Kidney glomerular epithelial cell (primary cell): ENCODE measurements around the gene LDLRAD4.

Experiments
- DNase-seq: peaks from one replicate; lab custom pipeline; 2025; lab: John Stamatoyannopoulos, UW

LDLRAD4 gene

GRCh38 chr18:13387855-13388548 lies 169.4 kb downstream of the LDLRAD4 start:
- DNase-seq, result no peak

- DNase-seq, result no peak
These were observed 170.3 kb downstream of the LDLRAD4 start for GRCh38 chr18:13388586-13389490.

- no peak for DNase-seq
These were observed 171.1 kb downstream of the LDLRAD4 start for GRCh38 chr18:13389491-13390131.

GRCh38 chr18:13390196-13390595 lies 171.6 kb downstream of the LDLRAD4 start:
- DNase-seq, result no peak

DNA sequence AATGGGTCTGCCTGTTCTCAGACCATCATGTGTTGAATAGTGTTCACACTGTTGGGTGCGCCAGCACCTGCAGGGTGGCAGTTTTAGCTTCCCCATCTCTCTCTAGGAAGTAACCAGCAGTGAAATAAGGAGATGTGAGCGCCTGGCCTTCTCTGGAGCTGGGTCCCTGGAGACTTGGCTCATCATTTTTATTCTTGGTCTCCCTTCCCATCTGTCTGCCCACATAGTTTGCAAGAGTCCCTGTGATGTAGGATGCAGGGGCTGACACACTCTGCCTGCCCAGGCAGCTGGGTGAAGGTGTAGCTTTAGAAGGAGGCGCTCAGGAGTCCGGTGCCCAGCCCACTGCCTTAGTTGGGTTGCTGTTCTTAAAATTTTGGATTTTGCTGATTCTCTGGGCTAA lies 172.2 kb downstream of the LDLRAD4 start:
- no peak for DNase-seq

GRCh38 chr18:13392029-13392750 lies 173.6 kb downstream of the LDLRAD4 start:
- DNase-seq, result no peak

DNA sequence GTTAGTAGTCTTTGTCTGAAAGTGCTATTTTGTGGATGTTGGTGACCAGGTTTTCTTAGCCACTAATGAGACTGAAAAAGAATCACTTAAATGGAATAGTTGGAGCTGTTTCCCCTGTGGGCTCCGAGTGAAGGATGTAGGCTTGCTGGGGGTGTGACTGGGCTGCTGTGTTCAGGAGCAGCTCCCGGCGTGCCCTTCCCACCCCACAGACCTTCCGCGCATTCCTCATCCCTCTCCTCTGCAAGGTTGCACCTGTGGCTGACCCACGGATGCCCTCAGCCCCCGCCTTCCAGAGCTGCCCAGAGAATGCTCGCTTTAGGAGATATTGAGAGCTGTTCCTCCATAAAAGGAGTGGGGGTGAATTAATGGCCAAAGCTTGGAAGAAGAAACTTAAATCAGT lies 174.3 kb downstream of the LDLRAD4 start:
- DNase-seq, result no peak

- no peak for DNase-seq
These were observed 174.8 kb downstream of the LDLRAD4 start for GRCh38 chr18:13393338-13393737.

DNA sequence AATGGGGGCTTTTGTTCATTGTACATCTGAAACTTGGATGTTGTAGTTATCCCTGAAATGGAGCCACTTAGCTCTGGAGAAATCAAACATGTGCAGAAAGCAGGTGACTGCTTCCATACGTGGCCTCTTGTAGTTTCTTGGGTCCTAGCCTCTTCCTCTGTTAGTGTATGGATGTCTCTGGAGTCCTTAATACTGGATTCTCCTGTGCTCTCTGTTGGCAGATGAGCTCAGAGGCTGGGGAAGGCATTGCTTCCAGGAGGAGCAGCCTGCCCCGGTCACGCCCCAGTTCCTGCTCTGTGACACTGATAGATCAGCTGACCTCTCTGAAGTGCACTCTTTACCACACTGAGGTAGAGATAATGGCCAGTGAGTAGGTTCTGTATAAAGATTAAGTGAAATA lies 176.2 kb downstream of the LDLRAD4 start:
- DNase-seq, result peak; percentile 11

DNA sequence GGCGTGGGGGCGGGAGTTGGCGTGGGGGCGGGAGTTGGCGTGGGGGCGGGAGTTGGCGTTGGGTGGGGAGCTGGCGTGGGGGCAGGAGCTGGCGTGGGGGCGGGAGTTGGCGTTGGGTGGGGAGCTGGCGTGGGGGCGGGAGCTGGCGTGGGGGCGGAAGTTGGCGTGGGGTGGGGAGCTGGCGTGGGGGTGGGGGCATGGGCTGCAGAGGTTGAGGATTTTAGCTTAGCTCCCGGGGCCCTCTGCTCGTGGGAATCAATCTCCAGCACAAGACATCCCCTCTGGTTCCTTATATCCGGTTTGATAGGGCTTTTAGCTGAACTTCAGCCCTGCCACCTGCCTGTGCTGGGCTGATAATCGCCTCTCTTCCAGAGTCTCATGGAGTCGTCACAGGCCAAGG lies 177.0 kb downstream of the LDLRAD4 start:
- no peak for DNase-seq

DNA sequence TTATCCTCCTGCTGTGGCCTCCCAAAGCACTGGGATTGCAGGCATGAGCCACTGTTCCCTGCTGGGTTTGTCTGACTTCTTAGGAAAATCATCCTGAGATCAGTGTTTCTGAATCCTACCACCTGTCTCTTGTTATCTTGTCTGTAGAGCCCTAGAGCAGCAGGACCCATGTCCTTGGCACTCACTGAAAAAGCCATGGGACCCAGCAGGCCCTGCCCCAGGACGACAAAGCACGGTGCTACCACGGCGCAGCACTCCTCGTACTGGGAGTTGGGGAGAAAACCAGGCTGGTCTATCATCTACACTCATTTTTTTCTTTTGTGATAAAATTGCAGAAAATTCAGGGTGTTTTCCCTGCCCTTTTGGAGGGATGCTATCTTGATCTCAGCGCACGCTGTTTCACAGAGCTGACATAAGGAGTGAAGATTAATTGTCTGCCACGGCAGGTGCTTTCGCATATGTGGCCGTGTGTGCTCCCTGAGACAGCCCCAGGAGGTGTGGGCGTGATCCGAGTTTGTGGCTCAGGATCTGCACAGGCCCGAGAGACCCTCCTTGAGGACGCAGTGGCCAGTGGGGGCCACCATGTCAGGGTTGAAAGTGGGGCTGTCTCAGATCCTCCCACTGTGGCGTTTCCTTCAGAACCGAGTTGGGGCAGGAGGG lies 179.1 kb downstream of the LDLRAD4 start:
- DNase-seq, result no peak

DNA sequence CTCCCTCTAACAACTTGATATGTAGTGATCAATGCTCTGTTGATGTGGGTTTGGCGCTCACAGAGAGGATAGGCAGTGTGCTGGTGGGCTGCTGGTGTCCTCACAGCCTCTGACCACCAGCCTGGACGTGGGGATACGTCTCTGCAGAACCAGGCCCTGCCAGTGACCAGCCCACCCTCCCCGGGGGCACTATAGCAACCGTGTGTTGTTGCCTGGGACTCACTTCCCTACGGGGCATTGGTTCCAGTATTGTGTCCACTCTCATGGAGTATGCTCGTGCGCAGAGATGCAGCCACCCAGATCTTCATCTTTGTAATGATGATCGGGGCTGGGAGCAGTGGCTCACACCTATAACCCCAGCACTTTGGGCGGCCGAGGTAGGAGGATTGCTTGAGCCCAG lies 180.1 kb downstream of the LDLRAD4 start:
- DNase-seq, result no peak

- DNase-seq, result no peak
These were observed 181.0 kb downstream of the LDLRAD4 start for GRCh38 chr18:13399511-13399910.

GRCh38 chr18:13400636-13401315 lies 182.2 kb downstream of the LDLRAD4 start:
- DNase-seq, result no peak

DNA sequence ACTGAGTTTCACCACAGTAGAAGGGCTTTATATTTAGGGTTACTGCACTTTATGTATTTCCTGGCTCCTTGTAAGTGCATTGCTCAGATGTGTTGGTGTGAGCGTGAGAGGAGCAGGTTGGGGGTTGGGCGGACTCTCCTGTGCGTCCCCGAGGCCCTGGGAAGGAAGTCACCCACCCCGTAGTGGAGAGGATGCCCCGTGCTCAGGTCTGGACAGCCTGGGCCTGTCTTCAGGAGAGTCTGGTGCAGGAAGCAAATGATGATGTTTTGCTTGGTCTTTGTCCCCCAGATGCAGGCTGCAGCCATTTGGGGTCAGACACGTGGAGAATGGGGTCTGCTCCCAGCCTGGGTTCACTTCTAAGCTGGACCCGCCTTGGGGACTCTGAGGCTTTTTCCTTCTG lies 182.8 kb downstream of the LDLRAD4 start:
- DNase-seq, result no peak

- DNase-seq, result no peak
These were observed 183.3 kb downstream of the LDLRAD4 start for GRCh38 chr18:13401826-13402225.

GRCh38 chr18:13403786-13404549 lies 185.4 kb downstream of the LDLRAD4 start:
- no peak for DNase-seq

GRCh38 chr18:13405305-13406038 lies 186.9 kb downstream of the LDLRAD4 start:
- DNase-seq, result no peak

GRCh38 chr18:13406049-13406615 lies 187.6 kb downstream of the LDLRAD4 start:
- no peak for DNase-seq
